ENCODE results near the gene SYNDIG1L.

SYNDIG1L gene

GRCh38 chr14:74358176-74358829, 67.7 kb downstream of the SYNDIG1L start:
- no peak for DNase-seq (ENCODE audit: low spot score)

GRCh38 chr14:74357585-74357984, 68.4 kb downstream of the SYNDIG1L start:
- no peak for DNase-seq (ENCODE audit: low spot score)

- DNase-seq (ENCODE audit: low spot score) = no peak
Measured at GRCh38 chr14:74356892-74357575, 69.0 kb downstream of the SYNDIG1L start.
